Lung (tissue), 12 donors: ENCODE results near the gene ACR. TPM values are rescaled to one million over a fixed set of nuclear protein-coding genes. Genes with fewer than 3 reads are reported as not detected.

Experiments used
- ATAC-seq: fragments of 200-7000 bp; cut with Tn5 transposase; one replicate; pipeline ENCODE4 v1.9.1; 2020; ENCODE audit warnings: moderate number of reproducible peaks; ENCODE audit not compliant: insufficient read depth, low FRiP score
- DNase-seq, 3 donors: peaks; one replicate each; pipeline ENCODE4 v3.0.0-alpha.2; 2013 to 2017
- H3K27ac ChIP-seq, 2 donors: one replicate each; pipeline ENCODE4 v1.5.1; 2013; ENCODE audit warnings: mild to moderate bottlenecking in 2 of 2, moderate library complexity in 2 of 2, control low read depth in 1 of 2, inconsistent platforms in 1 of 2, low read depth in 1 of 2, low read length in 1 of 2
- H3K27me3 ChIP-seq, 3 donors: one replicate each; pipeline ENCODE4 v1.5.1; 2013; ENCODE audit warnings: low read length in 2 of 3; ENCODE audit not compliant: control insufficient read depth in 3 of 3, insufficient read depth in 3 of 3
- H3K36me3 ChIP-seq, 4 donors: one replicate each; pipeline ENCODE4 v1.5.1; 2013; ENCODE audit warnings: low read length in 4 of 4, mild to moderate bottlenecking in 1 of 4, moderate library complexity in 1 of 4; ENCODE audit not compliant: control insufficient read depth in 4 of 4, insufficient read depth in 4 of 4
- H3K4me1 ChIP-seq, 5 donors: one replicate each; pipeline ENCODE4 v1.5.1; 2013; ENCODE audit warnings: low read length in 5 of 5, mild to moderate bottlenecking in 2 of 5, moderate library complexity in 1 of 5; ENCODE audit not compliant: control insufficient read depth in 5 of 5, insufficient read depth in 5 of 5
- H3K4me3 ChIP-seq: one replicate; pipeline ENCODE4 v1.5.1; 2013; ENCODE audit warnings: mild to moderate bottlenecking, control low read depth, moderate library complexity
- H3K9ac ChIP-seq, 2 donors: one replicate each; pipeline ENCODE4 v1.5.1; 2013; ENCODE audit warnings: low read length in 2 of 2, control low read depth in 1 of 2; ENCODE audit not compliant: insufficient read depth in 1 of 2
- H3K9me3 ChIP-seq, 4 donors: one replicate each; pipeline ENCODE4 v1.5.1; 2013; ENCODE audit warnings: low read length in 3 of 4, mild to moderate bottlenecking in 1 of 4, moderate library complexity in 1 of 4; ENCODE audit not compliant: control insufficient read depth in 4 of 4, insufficient read depth in 3 of 4
- WGBS, 2 donors: extraction: QIAGEN DNeasy Blood & Tissue Kit; methylation state at CpG; one replicate each; pipeline ENCODE4 v1.1.7; 2013; 5-methylcytosine and 5-hydroxymethylcytosine counted together
- polyA plus RNA-seq, 2 donors: library from polyadenylated mRNA; stranded (reverse); fragments of 200-250 nt; gene quantifications; one replicate each; pipeline ENCODE4 v1.2.1, GENCODE V29; 2013
- total RNA-seq, 2 donors: library from RNA; depleted of rRNA in 1 of 2; stranded (reverse); fragments of >200 nt in 1 of 2; gene quantifications; one replicate each; pipeline ENCODE4 v1.2.1, GENCODE V29; 2014 to 2021
- TF ChIP-seq, protein P1 (sequence below): IDR thresholded peaks from 2 replicates; pipeline ENCODE4 v1.5.1; 2012; ENCODE audit warnings: mild to moderate bottlenecking; ENCODE audit errors: control extremely low read depth, extremely low read depth
- donor health status: control.
- donor health status: control.
- donor health status: Bipolar disorder and iron deficiency.
- donor health status: healthy.
- donor health status: DM: yes; HTN: yes; CAD: no.

The ACR gene
- total and polyA plus RNA-seq, 4 donors, result 0.26 to 3.3 (median 0.78) TPM

DNA sequence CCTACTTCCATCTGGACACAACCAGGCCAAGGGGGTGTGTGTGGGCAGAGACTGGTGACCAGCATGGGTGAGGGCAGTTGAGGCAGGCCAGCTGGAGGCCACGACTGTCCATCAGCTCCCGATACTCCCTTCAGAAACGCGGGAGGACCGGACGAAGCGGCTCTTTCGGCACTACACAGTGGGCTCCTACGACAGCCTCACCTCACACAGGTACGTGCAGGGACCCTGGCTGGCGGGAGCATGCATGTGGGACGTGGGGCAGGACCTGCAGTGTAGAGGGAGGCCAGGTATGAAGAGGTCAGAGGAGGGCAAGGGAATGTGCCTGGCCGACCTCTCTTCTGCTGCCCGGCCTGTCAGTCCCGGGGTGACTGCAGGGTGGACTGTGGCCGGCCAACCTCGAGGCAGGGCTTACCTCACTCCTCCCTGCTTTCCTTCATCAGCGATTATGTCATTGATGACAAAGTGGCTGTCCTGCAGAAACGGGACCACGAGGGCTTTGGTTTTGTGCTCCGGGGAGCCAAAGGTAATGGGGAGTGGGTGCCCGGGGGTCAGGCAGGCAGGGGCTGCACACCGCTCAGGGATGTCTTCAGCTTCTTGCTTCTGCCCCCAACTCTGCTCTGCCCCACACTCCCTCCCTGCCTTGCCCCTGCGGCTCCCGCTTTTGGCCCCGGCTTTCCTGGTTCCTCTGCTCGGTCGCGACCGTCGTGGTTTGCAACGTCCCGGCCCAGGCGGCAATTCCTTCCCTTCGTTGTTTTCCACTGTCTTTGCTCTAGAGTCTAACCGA lies 34.1 kb upstream of the ACR start:
- H3K27me3 ChIP-seq, result no peaks in the 10 kb centered on the region
- 78 to 85% methylated on average over 36 of the region's 36 CpGs for WGBS, 2 donors
- DNase-seq, result no peak
- peaks cover 0 to 17% (median 5%) of the 10 kb centered on the region in 4 donors for H3K36me3 ChIP-seq
- TF ChIP-seq, protein P1, sequence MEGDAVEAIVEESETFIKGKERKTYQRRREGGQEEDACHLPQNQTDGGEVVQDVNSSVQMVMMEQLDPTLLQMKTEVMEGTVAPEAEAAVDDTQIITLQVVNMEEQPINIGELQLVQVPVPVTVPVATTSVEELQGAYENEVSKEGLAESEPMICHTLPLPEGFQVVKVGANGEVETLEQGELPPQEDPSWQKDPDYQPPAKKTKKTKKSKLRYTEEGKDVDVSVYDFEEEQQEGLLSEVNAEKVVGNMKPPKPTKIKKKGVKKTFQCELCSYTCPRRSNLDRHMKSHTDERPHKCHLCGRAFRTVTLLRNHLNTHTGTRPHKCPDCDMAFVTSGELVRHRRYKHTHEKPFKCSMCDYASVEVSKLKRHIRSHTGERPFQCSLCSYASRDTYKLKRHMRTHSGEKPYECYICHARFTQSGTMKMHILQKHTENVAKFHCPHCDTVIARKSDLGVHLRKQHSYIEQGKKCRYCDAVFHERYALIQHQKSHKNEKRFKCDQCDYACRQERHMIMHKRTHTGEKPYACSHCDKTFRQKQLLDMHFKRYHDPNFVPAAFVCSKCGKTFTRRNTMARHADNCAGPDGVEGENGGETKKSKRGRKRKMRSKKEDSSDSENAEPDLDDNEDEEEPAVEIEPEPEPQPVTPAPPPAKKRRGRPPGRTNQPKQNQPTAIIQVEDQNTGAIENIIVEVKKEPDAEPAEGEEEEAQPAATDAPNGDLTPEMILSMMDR, result no peak
- no peak overlapping the region for H3K27ac ChIP-seq
- no peak overlapping the region for H3K4me3 ChIP-seq
- H3K9me3 ChIP-seq, result no peaks in the 10 kb centered on the region
- no peak overlapping the region for H3K9ac ChIP-seq
- peaks cover 0 to 9% (median 6%) of the 10 kb centered on the region in 5 donors for H3K4me1 ChIP-seq
- ATAC-seq, result no peak

DNA sequence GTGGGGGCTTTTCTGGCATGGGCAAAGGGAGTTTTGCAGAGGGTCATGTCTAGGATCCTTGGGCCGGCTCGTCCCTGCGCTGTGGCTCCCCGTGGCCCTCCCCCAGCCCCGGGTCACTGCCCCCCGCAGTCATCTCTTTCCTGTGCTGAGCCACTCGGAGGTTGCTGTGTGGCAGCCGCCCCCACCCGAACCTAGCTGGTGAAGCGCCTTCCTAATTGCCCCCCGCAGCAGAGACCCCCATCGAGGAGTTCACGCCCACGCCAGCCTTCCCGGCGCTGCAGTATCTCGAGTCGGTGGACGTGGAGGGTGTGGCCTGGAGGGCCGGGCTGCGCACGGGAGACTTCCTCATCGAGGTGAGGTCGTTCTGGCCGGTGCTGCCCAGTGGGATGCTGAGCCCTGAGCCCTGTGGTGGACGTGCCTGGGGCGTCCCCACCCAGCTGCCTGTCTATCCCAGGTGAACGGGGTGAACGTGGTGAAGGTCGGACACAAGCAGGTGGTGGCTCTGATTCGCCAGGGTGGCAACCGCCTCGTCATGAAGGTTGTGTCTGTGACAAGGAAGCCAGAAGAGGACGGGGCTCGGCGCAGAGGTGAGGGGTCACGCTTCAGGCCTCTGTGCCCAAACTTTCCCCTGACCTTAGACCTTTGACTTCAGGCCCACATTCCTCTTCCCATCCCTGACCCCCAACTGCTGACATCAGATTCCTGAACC lies 33.3 kb upstream of the ACR start:
- peaks cover 0 to 9% (median 6%) of the 10 kb centered on the region in 5 donors for H3K4me1 ChIP-seq
- ATAC-seq (no peak), DNase-seq (no peak)
- no peaks in the 10 kb centered on the region for H3K9me3 ChIP-seq
- no peak overlapping the region for H3K27ac ChIP-seq
- H3K9ac ChIP-seq, result no peak overlapping the region
- H3K36me3 ChIP-seq, result peaks cover 0 to 21% (median 5%) of the 10 kb centered on the region in 4 donors
- no peak overlapping the region for H3K4me3 ChIP-seq
- WGBS, 2 donors, result 87 to 91% methylated on average over 36 to 37 of the region's 37 CpGs
- TF ChIP-seq, protein P1, result no peak
- no peaks in the 10 kb centered on the region for H3K27me3 ChIP-seq

DNA sequence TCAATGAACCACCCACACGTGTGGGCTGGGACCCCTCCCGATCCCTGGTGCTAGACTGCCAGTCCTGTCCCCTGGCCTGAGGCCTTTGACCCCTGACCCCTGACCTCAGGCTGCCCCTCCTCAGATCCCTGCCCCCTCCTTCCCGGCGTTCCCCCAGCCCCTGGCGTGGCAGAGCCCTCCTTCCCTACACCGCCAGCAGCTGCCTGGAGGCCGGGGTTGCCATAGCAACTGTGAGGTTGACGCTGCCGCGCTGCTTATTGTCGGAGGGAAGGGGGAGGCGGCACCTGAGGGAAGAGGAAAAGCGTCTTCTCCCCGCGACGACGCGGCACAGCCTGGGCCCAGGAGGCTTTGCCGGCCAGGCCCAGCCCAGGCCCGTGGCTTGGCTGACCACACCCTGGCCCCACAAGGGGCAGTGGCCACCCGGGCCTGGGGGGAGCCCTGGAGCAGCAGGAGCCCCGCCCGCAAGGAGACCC lies 32.7 kb upstream of the ACR start:
- H3K4me1 ChIP-seq, result peaks cover 0 to 9% (median 6%) of the 10 kb centered on the region in 5 donors
- no peaks in the 10 kb centered on the region for H3K27me3 ChIP-seq
- peaks cover 0 to 23% (median 5%) of the 10 kb centered on the region in 4 donors for H3K36me3 ChIP-seq
- no peak overlapping the region for H3K27ac ChIP-seq
- ATAC-seq (no peak), DNase-seq (peak; percentile 88 to 91 (median 89))
- H3K4me3 ChIP-seq, result no peak overlapping the region
- 46 to 69% methylated on average over 20 to 23 of the region's 23 CpGs for WGBS, 2 donors
- H3K9ac ChIP-seq, result no peak overlapping the region
- H3K9me3 ChIP-seq, result no peaks in the 10 kb centered on the region
- TF ChIP-seq, protein P1, result no peak
